Measurements from ENCODE around the gene INTS15.

INTS15 gene

DNA sequence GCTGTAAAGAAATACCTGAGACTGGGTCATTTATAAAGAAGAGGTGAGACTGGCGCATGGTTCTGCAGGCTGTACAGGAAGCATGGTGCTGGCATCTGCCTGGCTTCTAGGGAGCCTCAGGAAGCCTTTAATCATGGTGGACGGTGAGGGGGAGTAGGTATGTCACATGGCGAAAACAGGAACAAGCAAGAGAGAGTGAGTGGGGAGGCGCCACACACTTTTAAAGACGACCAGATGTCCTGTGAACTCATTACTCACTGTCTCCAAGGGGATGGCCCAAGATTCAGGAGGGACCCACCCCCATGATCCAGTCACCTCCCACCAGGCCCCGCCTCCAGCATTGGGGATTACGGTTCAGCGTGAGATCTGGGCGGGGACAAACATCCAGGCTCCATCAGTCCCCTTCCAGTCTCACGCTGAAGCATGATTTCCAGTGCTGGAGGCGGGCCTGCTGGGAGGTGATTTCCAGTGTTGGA lies 50.5 kb downstream of the INTS15 start:
- FAIRE-seq, result no peak
- TF ChIP-seq TAF1 (IDR thresholded peaks at IDR 0.05; ENCODE audit: low read depth, low read length), result no peak
- no peak for TF ChIP-seq POLR2AphosphoS5 (IDR thresholded peaks at IDR 0.05; ENCODE audit: low read depth, low read length)
- no peak for DNase-seq (ENCODE audit: insufficient read length, low spot score)

DNA sequence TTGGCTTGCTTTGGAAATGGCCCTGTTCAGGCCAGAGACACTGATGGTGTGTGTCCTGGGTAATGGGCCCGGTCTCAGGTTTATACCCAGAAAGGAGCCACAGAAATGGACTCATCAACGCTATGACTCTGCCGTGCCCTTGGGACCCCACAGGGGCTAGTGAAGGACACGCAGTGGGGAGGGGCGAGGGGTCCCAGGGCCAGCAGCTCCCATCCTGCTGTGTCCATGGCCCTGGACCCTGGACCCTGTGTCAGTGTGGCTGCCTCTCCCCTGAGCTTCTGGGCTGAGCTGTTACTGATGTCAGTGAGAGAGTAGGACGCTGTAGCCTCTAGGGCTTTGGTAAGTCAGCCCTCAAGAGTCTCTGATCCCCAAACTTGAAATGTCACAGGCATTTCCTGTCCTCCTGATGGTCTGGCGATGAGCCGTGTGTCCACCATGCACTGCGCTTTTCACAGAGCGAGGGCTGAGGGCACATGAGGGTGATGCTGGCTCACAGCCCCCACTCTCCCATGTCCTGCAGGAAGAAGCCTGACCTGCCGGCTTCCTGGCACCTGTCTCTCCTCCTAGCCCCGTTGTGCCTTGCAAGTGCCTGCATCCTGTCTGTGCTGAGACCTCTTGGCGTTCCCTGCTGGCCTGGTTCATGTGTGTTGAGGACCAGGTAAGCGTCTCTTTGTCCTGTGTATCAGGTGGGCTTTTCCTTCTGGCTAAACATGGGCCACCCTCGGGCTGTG lies 51.6 kb downstream of the INTS15 start:
- TF ChIP-seq POU2F2 (IDR thresholded peaks at IDR 0.05; ENCODE audit: low read depth, low read length) (no peak), PAX5 (IDR thresholded peaks at IDR 0.05; ENCODE audit: insufficient read depth, low read length, severe bottlenecking) (no peak), POLR2AphosphoS5 (IDR thresholded peaks at IDR 0.05; ENCODE audit: low read depth, low read length) (no peak), TAF1 (IDR thresholded peaks at IDR 0.05; ENCODE audit: low read depth, low read length) (no peak), POLR2A (IDR thresholded peaks at IDR 0.05; ENCODE audit: low read depth, low read length) (no peak), SPI1 (IDR thresholded peaks at IDR 0.05; ENCODE audit: low read depth, low read length) (no peak)
- FAIRE-seq (no peak), DNase-seq (ENCODE audit: insufficient read length, low spot score) (no peak)

DNA sequence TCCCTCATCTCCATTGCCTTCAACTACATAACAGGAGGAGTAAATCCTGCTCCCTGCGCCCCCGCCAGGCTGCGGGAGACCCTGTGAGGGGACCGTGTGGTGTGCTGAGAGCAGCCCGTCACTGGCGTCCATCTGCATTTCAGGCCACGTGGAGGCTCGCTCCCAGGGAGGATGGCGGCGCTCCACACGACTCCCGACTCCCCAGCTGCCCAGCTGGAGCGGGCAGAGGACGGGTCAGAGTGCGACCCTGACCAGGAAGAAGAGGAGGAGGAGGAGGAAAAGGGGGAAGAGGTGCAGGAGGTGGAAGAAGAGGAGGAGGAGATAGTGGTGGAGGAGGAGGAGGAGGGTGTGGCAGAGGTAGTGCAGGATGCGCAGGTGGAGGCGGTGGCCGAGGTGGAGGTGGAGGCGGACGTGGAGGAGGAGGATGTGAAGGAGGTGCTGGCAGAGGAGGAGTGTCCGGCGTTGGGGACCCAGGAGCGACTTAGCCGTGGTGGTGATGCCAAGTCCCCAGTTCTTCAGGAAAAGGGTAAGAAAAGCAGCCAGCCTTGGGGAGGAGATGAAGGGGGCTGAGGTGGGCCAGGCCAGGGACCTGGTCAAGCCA lies 52.5 kb downstream of the INTS15 start:
- DNase-seq (ENCODE audit: insufficient read length, low spot score), result no peak
- FAIRE-seq, result no peak
- TF ChIP-seq POLR2AphosphoS5 (IDR thresholded peaks at IDR 0.05; ENCODE audit: low read depth, low read length) (no peak), PAX5 (IDR thresholded peaks at IDR 0.05; ENCODE audit: insufficient read depth, low read length, severe bottlenecking) (no peak), SPI1 (IDR thresholded peaks at IDR 0.05; ENCODE audit: low read depth, low read length) (no peak), POLR2A (IDR thresholded peaks at IDR 0.05; ENCODE audit: low read depth, low read length) (no peak), POU2F2 (IDR thresholded peaks at IDR 0.05; ENCODE audit: low read depth, low read length) (no peak), TAF1 (IDR thresholded peaks at IDR 0.05; ENCODE audit: low read depth, low read length) (no peak)

DNA sequence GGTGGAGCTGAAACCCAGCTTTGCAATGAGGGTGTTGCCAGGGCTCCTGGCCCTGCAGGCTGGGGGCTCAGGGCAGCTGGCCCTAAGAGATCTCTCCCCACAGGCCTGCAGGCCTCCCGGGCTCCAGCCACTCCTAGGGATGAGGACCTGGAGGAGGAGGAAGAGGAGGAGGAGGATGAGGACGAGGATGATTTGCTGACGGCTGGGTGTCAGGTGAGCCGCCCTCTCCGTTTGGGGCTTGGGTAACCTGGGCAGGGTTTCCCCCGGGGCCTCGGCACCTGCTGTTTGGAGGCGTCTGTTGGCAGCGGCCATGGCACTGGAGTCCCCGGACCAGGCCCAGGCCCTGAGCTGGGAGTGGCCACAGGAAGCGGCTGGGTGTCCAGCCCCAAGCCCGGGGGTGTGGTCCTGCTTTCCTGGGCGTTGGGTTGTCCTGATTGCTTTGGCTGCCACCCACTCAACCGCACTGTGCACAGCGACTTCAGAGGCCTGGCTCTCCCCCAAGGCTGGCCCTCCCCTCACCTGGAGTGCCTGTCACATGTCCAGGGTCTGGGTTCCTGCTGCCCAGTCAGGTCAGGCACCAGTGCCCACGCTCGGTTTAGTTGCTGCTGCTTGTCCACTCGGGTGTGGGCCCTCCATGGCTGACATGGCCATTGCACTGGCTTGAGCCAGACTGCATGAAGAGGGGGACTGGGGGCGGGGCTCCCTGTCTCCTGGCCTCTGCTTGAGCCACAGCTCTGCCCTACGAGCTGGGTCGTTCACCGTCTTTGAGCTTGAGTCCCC lies 53.2 kb downstream of the INTS15 start:
- FAIRE-seq (no peak), DNase-seq (ENCODE audit: insufficient read length, low spot score) (no peak)
- TF ChIP-seq TAF1 (IDR thresholded peaks at IDR 0.05; ENCODE audit: low read depth, low read length), result no peak
- TF ChIP-seq SPI1 (IDR thresholded peaks at IDR 0.05; ENCODE audit: low read depth, low read length), result no peak

DNA sequence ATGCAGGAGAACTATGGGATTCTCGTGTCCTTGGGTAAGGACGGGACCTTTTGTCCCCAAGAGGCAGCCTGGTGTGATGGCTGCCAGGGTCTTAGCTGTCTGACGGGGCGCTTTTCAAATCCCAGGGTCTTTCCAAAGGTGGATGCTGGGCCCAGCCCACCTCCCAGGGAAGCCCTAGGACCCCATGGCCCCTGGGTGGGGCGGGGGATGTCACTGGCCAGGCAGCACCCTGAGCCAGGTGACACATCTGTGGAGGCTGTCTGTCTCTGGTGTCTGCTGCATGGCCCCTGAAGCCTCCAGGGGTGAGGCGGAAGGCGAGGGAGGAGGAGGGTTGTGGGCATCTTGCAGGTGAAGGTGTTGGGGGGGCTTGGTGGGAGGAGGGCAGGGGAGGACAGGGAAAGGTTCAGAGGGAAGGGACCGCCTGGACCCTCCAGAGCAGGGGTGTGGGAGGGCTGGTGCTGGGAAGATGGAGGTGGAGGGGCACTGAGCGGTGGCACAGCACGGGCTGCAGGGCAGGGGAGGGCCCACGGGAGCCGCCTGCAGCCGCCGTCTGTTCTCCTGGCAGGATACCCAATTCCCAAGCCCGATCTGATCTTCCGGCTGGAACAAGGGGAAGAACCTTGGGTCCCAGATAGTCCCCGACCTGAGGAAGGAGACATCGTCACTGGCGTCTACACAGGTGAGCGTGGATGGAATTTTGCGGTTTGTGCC lies 54.2 kb downstream of the INTS15 start:
- FAIRE-seq (no peak), DNase-seq (ENCODE audit: insufficient read length, low spot score) (no peak)
- TF ChIP-seq SPI1 (IDR thresholded peaks at IDR 0.05; ENCODE audit: low read depth, low read length) (no peak), TAF1 (IDR thresholded peaks at IDR 0.05; ENCODE audit: low read depth, low read length) (no peak), POU2F2 (IDR thresholded peaks at IDR 0.05; ENCODE audit: low read depth, low read length) (no peak), POLR2AphosphoS5 (IDR thresholded peaks at IDR 0.05; ENCODE audit: low read depth, low read length) (no peak), POLR2A (IDR thresholded peaks at IDR 0.05; ENCODE audit: low read depth, low read length) (no peak), PAX5 (IDR thresholded peaks at IDR 0.05; ENCODE audit: insufficient read depth, low read length, severe bottlenecking) (no peak)

DNA sequence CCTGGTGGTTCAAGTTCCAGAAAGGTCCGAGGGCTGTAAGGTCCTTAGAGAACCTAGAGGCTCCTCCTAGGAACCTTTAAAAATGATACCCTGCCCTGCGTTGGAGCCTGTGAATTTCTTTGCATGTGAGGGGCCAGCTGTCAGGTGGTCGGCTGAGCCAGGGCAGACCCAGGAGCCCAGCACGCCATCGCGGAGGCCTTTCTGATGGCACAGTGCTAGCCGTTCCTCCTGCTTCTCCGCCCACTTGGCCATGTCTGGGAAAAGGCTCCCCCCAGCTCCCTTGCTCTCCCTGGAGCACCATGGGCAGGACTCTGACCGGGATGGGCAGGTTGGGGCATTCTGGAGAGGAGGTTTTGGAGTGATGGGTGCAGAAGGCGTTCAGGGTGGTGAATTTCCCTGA lies 54.9 kb downstream of the INTS15 start:
- FAIRE-seq (no peak), DNase-seq (ENCODE audit: insufficient read length, low spot score) (no peak)
- TF ChIP-seq TAF1 (IDR thresholded peaks at IDR 0.05; ENCODE audit: low read depth, low read length), result no peak
- no peak for TF ChIP-seq POLR2A (IDR thresholded peaks at IDR 0.05; ENCODE audit: low read depth, low read length)
- TF ChIP-seq POLR2AphosphoS5 (IDR thresholded peaks at IDR 0.05; ENCODE audit: low read depth, low read length), result no peak
- TF ChIP-seq PAX5 (IDR thresholded peaks at IDR 0.05; ENCODE audit: insufficient read depth, low read length, severe bottlenecking), result no peak
- TF ChIP-seq SPI1 (IDR thresholded peaks at IDR 0.05; ENCODE audit: low read depth, low read length), result no peak
- TF ChIP-seq POU2F2 (IDR thresholded peaks at IDR 0.05; ENCODE audit: low read depth, low read length), result no peak

DNA sequence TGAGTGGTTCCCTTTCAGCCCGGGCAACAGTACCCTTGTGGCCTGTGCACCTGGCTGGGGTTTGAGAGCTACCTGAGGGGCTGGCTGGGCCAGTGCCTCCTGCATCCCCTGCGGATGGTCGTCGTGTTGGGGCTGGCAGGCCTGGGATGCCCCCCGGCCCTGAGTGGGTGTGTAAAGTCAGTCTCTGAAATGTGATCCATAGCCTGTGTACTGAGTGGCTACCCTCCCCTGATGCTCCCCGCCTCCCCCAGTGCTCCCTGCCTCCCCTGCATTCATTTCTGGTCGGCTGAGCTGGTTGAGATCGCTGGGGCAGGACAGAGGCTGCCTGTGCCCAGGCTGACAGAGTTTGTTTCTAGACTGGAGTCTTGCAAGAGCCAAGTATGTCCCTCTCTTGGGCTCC lies 56.6 kb downstream of the INTS15 start:
- no peak for FAIRE-seq
- DNase-seq (ENCODE audit: insufficient read length, low spot score), result no peak
- TF ChIP-seq PAX5 (IDR thresholded peaks at IDR 0.05; ENCODE audit: insufficient read depth, low read length, severe bottlenecking) (no peak), POLR2AphosphoS5 (IDR thresholded peaks at IDR 0.05; ENCODE audit: low read depth, low read length) (no peak), POLR2A (IDR thresholded peaks at IDR 0.05; ENCODE audit: low read depth, low read length) (no peak), POU2F2 (IDR thresholded peaks at IDR 0.05; ENCODE audit: low read depth, low read length) (no peak), SPI1 (IDR thresholded peaks at IDR 0.05; ENCODE audit: low read depth, low read length) (no peak), TAF1 (IDR thresholded peaks at IDR 0.05; ENCODE audit: low read depth, low read length) (no peak)

DNA sequence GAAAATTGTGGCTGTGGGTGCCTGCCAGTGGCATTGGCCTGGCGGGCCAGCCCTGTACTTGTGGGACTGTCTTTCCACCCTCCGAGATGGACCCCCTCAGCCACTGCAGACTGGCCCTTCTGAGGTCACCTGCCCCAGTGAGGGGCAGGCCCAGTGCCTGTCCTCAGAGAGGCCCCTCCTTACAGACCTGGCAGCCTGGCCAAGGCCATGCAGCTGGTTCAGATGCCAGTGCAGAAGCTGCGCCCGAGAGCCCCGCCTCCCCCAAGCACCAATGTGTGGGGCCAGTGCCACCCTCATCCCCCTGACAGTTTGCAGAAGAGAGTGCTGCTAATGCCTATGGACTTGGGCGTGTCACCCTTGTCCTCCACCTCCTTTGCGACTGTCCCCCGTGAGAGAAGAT lies 57.3 kb downstream of the INTS15 start:
- no peak for TF ChIP-seq POU2F2 (IDR thresholded peaks at IDR 0.05; ENCODE audit: low read depth, low read length)
- TF ChIP-seq POLR2AphosphoS5 (IDR thresholded peaks at IDR 0.05; ENCODE audit: low read depth, low read length), result no peak
- no peak for TF ChIP-seq TAF1 (IDR thresholded peaks at IDR 0.05; ENCODE audit: low read depth, low read length)
- TF ChIP-seq SPI1 (IDR thresholded peaks at IDR 0.05; ENCODE audit: low read depth, low read length), result no peak
- TF ChIP-seq PAX5 (IDR thresholded peaks at IDR 0.05; ENCODE audit: insufficient read depth, low read length, severe bottlenecking), result no peak
- no peak for TF ChIP-seq POLR2A (IDR thresholded peaks at IDR 0.05; ENCODE audit: low read depth, low read length)
- FAIRE-seq, result no peak
- DNase-seq (ENCODE audit: insufficient read length, low spot score), result no peak

DNA sequence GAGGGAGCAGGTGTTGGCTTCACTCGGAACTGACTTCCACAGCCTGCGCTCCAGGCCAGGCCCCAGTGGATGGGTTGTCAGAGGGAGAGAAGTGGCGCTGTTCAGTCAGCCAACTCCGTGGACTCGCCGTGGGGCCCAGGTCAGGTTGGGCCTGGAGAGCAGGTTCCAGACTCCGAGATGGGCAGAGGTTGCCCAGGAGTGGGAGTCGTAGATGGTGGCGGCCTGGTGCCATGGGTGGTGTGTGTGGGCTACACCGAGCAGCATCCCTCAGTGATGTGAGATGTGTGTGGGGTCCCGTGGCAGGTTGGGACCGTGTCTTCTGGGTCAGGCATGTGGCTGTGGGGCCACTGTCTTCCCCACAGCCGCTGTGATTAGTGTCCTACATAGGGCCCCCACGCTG lies 57.7 kb downstream of the INTS15 start:
- FAIRE-seq, result no peak
- TF ChIP-seq TAF1 (IDR thresholded peaks at IDR 0.05; ENCODE audit: low read depth, low read length), result no peak
- TF ChIP-seq SPI1 (IDR thresholded peaks at IDR 0.05; ENCODE audit: low read depth, low read length), result no peak
- no peak for TF ChIP-seq POU2F2 (IDR thresholded peaks at IDR 0.05; ENCODE audit: low read depth, low read length)
- TF ChIP-seq PAX5 (IDR thresholded peaks at IDR 0.05; ENCODE audit: insufficient read depth, low read length, severe bottlenecking), result no peak
- TF ChIP-seq POLR2AphosphoS5 (IDR thresholded peaks at IDR 0.05; ENCODE audit: low read depth, low read length), result no peak
- no peak for TF ChIP-seq POLR2A (IDR thresholded peaks at IDR 0.05; ENCODE audit: low read depth, low read length)
- no peak for DNase-seq (ENCODE audit: insufficient read length, low spot score)
